ENCODE measurements around the gene SCML1. TPM values are rescaled to one million over a fixed set of nuclear protein-coding genes. Genes with fewer than 3 reads are reported as not detected.

The SCML1 gene
- total and polyA plus RNA-seq, 2 donors (not counting 1 experiment from before 2014, with no cell fraction given): 11.4 to 22.7 TPM

- no peak overlapping the region for H2AFZ ChIP-seq (ENCODE audit: low read length)
- no peak for DNase-seq (ENCODE audit: low read depth in 2 of 2)
- no peaks in the 10 kb centered on the region for H3K4me1 ChIP-seq (ENCODE audit: control insufficient read depth, extremely low read depth, insufficient read depth, low read length)
- H3K4me3 ChIP-seq (replicated peaks in 1 of 4; ENCODE audit: control extremely low read depth in 1 of 4, insufficient read depth in 1 of 4, low read depth in 3 of 4, low read length in 4 of 4): no peak overlapping the region
- H3K79me2 ChIP-seq (ENCODE audit: control insufficient read depth, insufficient read depth, low read length): no peaks in the 10 kb centered on the region
- no peaks in the 10 kb centered on the region for H3K9me3 ChIP-seq (ENCODE audit: control insufficient read depth, insufficient read depth, low read depth, low read length)
- H3K36me3 ChIP-seq (ENCODE audit: control insufficient read depth, insufficient read depth, low read length): no peaks in the 10 kb centered on the region
- no peaks in the 10 kb centered on the region for H4K20me1 ChIP-seq (ENCODE audit: control insufficient read depth, extremely low read depth, insufficient read depth, low read length)
- H3K27me3 ChIP-seq (ENCODE audit: control insufficient read depth, insufficient read depth, low read length): peaks cover 11% of the 10 kb centered on the region
- no peak overlapping the region for H3K9ac ChIP-seq (ENCODE audit: insufficient read depth, low read length)
- H3K4me2 ChIP-seq (ENCODE audit: extremely low read depth, insufficient read depth, low read length): no peak overlapping the region
- TF ChIP-seq EZH2 (IDR thresholded peaks at IDR 0.05; ENCODE audit: low read length, missing control alignments) (no peak), CTCF (conservative IDR thresholded peaks at IDR 0.05 in 1 of 2, IDR thresholded peaks at IDR 0.05 in 1 of 2; ENCODE audit: low read depth in 1 of 2, low read length in 2 of 2) (no peak)
- H3K27ac ChIP-seq (ENCODE audit: insufficient read depth, low read length): no peak overlapping the region
Measured at GRCh38 chrX:17769701-17770269, 32.5 kb downstream of the SCML1 start.

DNA sequence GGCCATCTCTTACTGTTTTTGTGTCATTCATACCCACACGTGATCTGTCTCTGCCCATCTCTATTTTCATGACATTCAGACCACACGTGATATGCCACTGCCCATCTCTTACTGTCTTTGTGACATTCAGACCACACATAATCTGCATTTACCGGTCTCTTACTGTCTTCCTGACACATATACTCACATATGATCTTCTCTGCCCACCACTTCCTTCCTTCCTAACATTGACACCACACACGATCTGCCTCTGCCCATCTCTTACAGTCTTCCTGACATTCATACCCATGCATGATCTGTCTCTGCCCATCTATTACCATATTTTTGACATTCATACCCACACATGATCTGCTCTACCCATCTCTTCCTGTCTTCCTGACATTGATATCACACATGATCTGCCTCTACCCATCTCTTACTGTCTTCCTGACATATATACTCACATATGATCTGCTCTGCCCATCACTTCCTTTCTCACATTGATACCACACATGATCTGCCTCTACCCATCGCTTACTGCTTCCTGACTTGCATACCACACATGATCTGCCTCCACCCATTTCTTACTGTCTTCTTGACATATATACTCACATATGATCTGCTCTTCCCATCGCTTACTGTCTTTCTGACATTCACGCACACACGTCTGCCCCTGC is 36.1 kb downstream of the SCML1 start:
- Histone ChIP-seq H3K27ac (ENCODE audit: insufficient read depth, low read length) (no peak overlapping the region), H3K27me3 (ENCODE audit: control insufficient read depth, insufficient read depth, low read length) (peaks cover 11% of the 10 kb centered on the region), H3K4me1 (ENCODE audit: control insufficient read depth, extremely low read depth, insufficient read depth, low read length) (no peaks in the 10 kb centered on the region), H2AFZ (ENCODE audit: low read length) (no peak overlapping the region), H3K36me3 (ENCODE audit: control insufficient read depth, insufficient read depth, low read length) (no peaks in the 10 kb centered on the region), H3K4me3 (replicated peaks in 1 of 4; ENCODE audit: control extremely low read depth in 1 of 4, insufficient read depth in 1 of 4, low read depth in 3 of 4, low read length in 4 of 4) (no peak overlapping the region), H3K4me2 (ENCODE audit: extremely low read depth, insufficient read depth, low read length) (no peak overlapping the region), H3K79me2 (ENCODE audit: control insufficient read depth, insufficient read depth, low read length) (no peaks in the 10 kb centered on the region), H3K9me3 (ENCODE audit: control insufficient read depth, insufficient read depth, low read depth, low read length) (no peaks in the 10 kb centered on the region), H4K20me1 (ENCODE audit: control insufficient read depth, extremely low read depth, insufficient read depth, low read length) (no peaks in the 10 kb centered on the region), H3K9ac (ENCODE audit: insufficient read depth, low read length) (no peak overlapping the region)
- DNase-seq (ENCODE audit: low read depth in 2 of 2): no peak
- TF ChIP-seq EZH2 (IDR thresholded peaks at IDR 0.05; ENCODE audit: low read length, missing control alignments) (no peak), CTCF (conservative IDR thresholded peaks at IDR 0.05 in 1 of 2, IDR thresholded peaks at IDR 0.05 in 1 of 2; ENCODE audit: low read depth in 1 of 2, low read length in 2 of 2) (no peak)

DNA sequence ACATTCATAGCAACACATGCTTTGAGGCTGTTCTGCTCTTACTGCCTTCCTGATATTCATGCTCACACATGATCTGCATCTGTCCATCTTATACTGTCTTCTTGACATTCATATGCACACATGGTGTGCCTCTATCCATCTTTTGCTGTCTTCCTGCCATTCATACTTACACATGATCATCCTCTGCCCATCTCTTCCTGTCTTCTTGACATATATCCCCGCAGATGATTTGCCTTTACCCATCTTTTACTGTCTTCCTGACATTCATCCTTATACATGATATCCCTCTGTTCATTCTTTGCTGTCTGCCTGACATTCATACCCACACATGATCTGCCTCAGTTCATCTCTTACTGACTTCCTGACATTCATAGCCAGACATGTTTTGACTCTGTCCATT is 36.8 kb downstream of the SCML1 start:
- H2AFZ ChIP-seq (ENCODE audit: low read length): no peak overlapping the region
- H3K27me3 ChIP-seq (ENCODE audit: control insufficient read depth, insufficient read depth, low read length): peaks cover 11% of the 10 kb centered on the region
- no peak overlapping the region for H3K9ac ChIP-seq (ENCODE audit: insufficient read depth, low read length)
- H3K4me2 ChIP-seq (ENCODE audit: extremely low read depth, insufficient read depth, low read length): no peak overlapping the region
- H3K9me3 ChIP-seq (ENCODE audit: control insufficient read depth, insufficient read depth, low read depth, low read length): no peaks in the 10 kb centered on the region
- no peak overlapping the region for H3K27ac ChIP-seq (ENCODE audit: insufficient read depth, low read length)
- H3K4me3 ChIP-seq (replicated peaks in 1 of 4; ENCODE audit: control extremely low read depth in 1 of 4, insufficient read depth in 1 of 4, low read depth in 3 of 4, low read length in 4 of 4): no peak overlapping the region
- DNase-seq (ENCODE audit: low read depth in 2 of 2): no peak
- H3K4me1 ChIP-seq (ENCODE audit: control insufficient read depth, extremely low read depth, insufficient read depth, low read length): no peaks in the 10 kb centered on the region
- TF ChIP-seq EZH2 (IDR thresholded peaks at IDR 0.05; ENCODE audit: low read length, missing control alignments) (no peak), CTCF (conservative IDR thresholded peaks at IDR 0.05 in 1 of 2, IDR thresholded peaks at IDR 0.05 in 1 of 2; ENCODE audit: low read depth in 1 of 2, low read length in 2 of 2) (no peak)
- H3K79me2 ChIP-seq (ENCODE audit: control insufficient read depth, insufficient read depth, low read length): no peaks in the 10 kb centered on the region
- no peaks in the 10 kb centered on the region for H4K20me1 ChIP-seq (ENCODE audit: control insufficient read depth, extremely low read depth, insufficient read depth, low read length)
- H3K36me3 ChIP-seq (ENCODE audit: control insufficient read depth, insufficient read depth, low read length): no peaks in the 10 kb centered on the region

Data from fibroblast of lung (primary cell).